ENCODE measurements around the gene LEF1. TPM values are rescaled to one million over a fixed set of nuclear protein-coding genes. Genes with fewer than 3 reads are reported as not detected.

LEF1 gene
- total RNA-seq, 1 donor from 2014 or later, result 16.6 TPM

- Mint-ChIP-seq H3K4me3 (ENCODE audit: unreplicated experiment) (no peak overlapping the region), H3K27ac (ENCODE audit: unreplicated experiment) (no peak overlapping the region), H3K27me3 (ENCODE audit: low read depth, unreplicated experiment) (no peaks in the 10 kb centered on the region), H3K36me3 (ENCODE audit: low read depth, unreplicated experiment) (peaks cover 2% of the 10 kb centered on the region), H3K9me3 (ENCODE audit: unreplicated experiment) (peaks cover 2% of the 10 kb centered on the region), H3K4me1 (ENCODE audit: low read depth, unreplicated experiment) (peaks cover 10% of the 10 kb centered on the region)
- Histone ChIP-seq H3K4me2 (ENCODE audit: low read length) (no peak overlapping the region), H3K9me3 (ENCODE audit: insufficient read depth, low read depth, low read length) (no peaks in the 10 kb centered on the region), H3K36me3 (ENCODE audit: insufficient read depth, low read length) (no peaks in the 10 kb centered on the region), H3K79me2 (ENCODE audit: insufficient read depth, low read length) (no peaks in the 10 kb centered on the region), H3K9ac (ENCODE audit: low read length) (no peak overlapping the region), H2AFZ (ENCODE audit: low read depth, low read length) (no peak overlapping the region), H3K4me3 (ENCODE audit: insufficient read depth, low read depth, low read length) (no peak overlapping the region), H4K20me1 (ENCODE audit: insufficient read depth, low read length) (no peaks in the 10 kb centered on the region), H3K4me1 (ENCODE audit: insufficient read depth, low read length) (peaks cover 6% of the 10 kb centered on the region), H3K27me3 (ENCODE audit: insufficient read depth, low read length) (no peaks in the 10 kb centered on the region), H3K27ac (ENCODE audit: low read depth, low read length) (no peak overlapping the region)
- FAIRE-seq, result no peak
- TF ChIP-seq CTCF (IDR thresholded peaks at IDR 0.05; ENCODE audit: insufficient read depth, low read depth, low read length), result no peak
- no peak for TF ChIP-seq EZH2 (IDR thresholded peaks at IDR 0.05; ENCODE audit: insufficient read depth, low read length)
- no peak for DNase-seq (ENCODE audit: low read depth)
Measured at GRCh38 chr4:108003982-108004515, 164.7 kb downstream of the LEF1 start.

GRCh38 chr4:108001540-108002135 lies 167.1 kb downstream of the LEF1 start:
- H3K27ac Mint-ChIP-seq (ENCODE audit: unreplicated experiment), result no peak overlapping the region
- Histone ChIP-seq H3K27ac (ENCODE audit: low read depth, low read length) (no peak overlapping the region), H3K4me3 (ENCODE audit: insufficient read depth, low read depth, low read length) (no peak overlapping the region), H3K79me2 (ENCODE audit: insufficient read depth, low read length) (peaks cover 4% of the 10 kb centered on the region), H3K9me3 (ENCODE audit: insufficient read depth, low read depth, low read length) (no peaks in the 10 kb centered on the region), H2AFZ (ENCODE audit: low read depth, low read length) (no peak overlapping the region), H3K36me3 (ENCODE audit: insufficient read depth, low read length) (no peaks in the 10 kb centered on the region), H3K4me2 (ENCODE audit: low read length) (no peak overlapping the region), H3K27me3 (ENCODE audit: insufficient read depth, low read length) (no peaks in the 10 kb centered on the region), H3K9ac (ENCODE audit: low read length) (no peak overlapping the region), H4K20me1 (ENCODE audit: insufficient read depth, low read length) (peaks cover 8% of the 10 kb centered on the region), H3K4me1 (ENCODE audit: insufficient read depth, low read length) (peaks cover 15% of the 10 kb centered on the region)
- DNase-seq (ENCODE audit: low read depth), result no peak
- H3K4me1 Mint-ChIP-seq (ENCODE audit: low read depth, unreplicated experiment), result peaks cover 17% of the 10 kb centered on the region
- TF ChIP-seq CTCF (IDR thresholded peaks at IDR 0.05; ENCODE audit: insufficient read depth, low read depth, low read length) (no peak), EZH2 (IDR thresholded peaks at IDR 0.05; ENCODE audit: insufficient read depth, low read length) (no peak)
- H3K36me3 Mint-ChIP-seq (ENCODE audit: low read depth, unreplicated experiment), result peaks cover 5% of the 10 kb centered on the region
- peaks cover 2% of the 10 kb centered on the region for H3K9me3 Mint-ChIP-seq (ENCODE audit: unreplicated experiment)
- no peak for FAIRE-seq
- no peaks in the 10 kb centered on the region for H3K27me3 Mint-ChIP-seq (ENCODE audit: low read depth, unreplicated experiment)
- no peak overlapping the region for H3K4me3 Mint-ChIP-seq (ENCODE audit: unreplicated experiment)

- H3K4me1 Mint-ChIP-seq (ENCODE audit: low read depth, unreplicated experiment), result peaks cover 17% of the 10 kb centered on the region
Measured at GRCh38 chr4:107999932-108000539, 168.7 kb downstream of the LEF1 start.

More at GRCh38 chr4:107999932-108000539, 168.7 kb downstream of the LEF1 start:
- Mint-ChIP-seq H3K4me3 (ENCODE audit: unreplicated experiment) (no peak overlapping the region), H3K36me3 (ENCODE audit: low read depth, unreplicated experiment) (peaks cover 8% of the 10 kb centered on the region), H3K27ac (ENCODE audit: unreplicated experiment) (no peak overlapping the region), H3K9me3 (ENCODE audit: unreplicated experiment) (peaks cover 4% of the 10 kb centered on the region), H3K27me3 (ENCODE audit: low read depth, unreplicated experiment) (no peaks in the 10 kb centered on the region)
- TF ChIP-seq CTCF (IDR thresholded peaks at IDR 0.05; ENCODE audit: insufficient read depth, low read depth, low read length) (no peak), EZH2 (IDR thresholded peaks at IDR 0.05; ENCODE audit: insufficient read depth, low read length) (no peak)
- Histone ChIP-seq H3K9ac (ENCODE audit: low read length) (no peak overlapping the region), H3K4me2 (ENCODE audit: low read length) (no peak overlapping the region), H3K4me1 (ENCODE audit: insufficient read depth, low read length) (peaks cover 16% of the 10 kb centered on the region), H3K4me3 (ENCODE audit: insufficient read depth, low read depth, low read length) (no peak overlapping the region), H3K36me3 (ENCODE audit: insufficient read depth, low read length) (no peaks in the 10 kb centered on the region), H2AFZ (ENCODE audit: low read depth, low read length) (no peak overlapping the region), H4K20me1 (ENCODE audit: insufficient read depth, low read length) (peaks cover 14% of the 10 kb centered on the region), H3K9me3 (ENCODE audit: insufficient read depth, low read depth, low read length) (no peaks in the 10 kb centered on the region), H3K27me3 (ENCODE audit: insufficient read depth, low read length) (no peaks in the 10 kb centered on the region), H3K27ac (ENCODE audit: low read depth, low read length) (no peak overlapping the region), H3K79me2 (ENCODE audit: insufficient read depth, low read length) (peaks cover 7% of the 10 kb centered on the region)
- DNase-seq (ENCODE audit: low read depth), result no peak
- no peak for FAIRE-seq
